HepG2 (cell line): ENCODE measurements around the gene P2RX1. TPM values are rescaled to one million over a fixed set of nuclear protein-coding genes. Genes with fewer than 3 reads are reported as not detected.

Experiments
- ATAC-seq: fragments of 200-7000 bp; cut with Tn5 transposase; 3 replicates; pipeline ENCODE4 v1.9.1; 2020; ENCODE audit warnings: mild to moderate bottlenecking, moderate library complexity
- BruUV-seq: library from RNA; stranded (reverse); fragments of 400-500 nt; replicated peaks from 2 replicates; lab custom pipeline; 2021; lab: Mats Ljungman, UMichigan
- CTCF ChIA-PET: fragments of 300-600 bp; formaldehyde crosslinking; extraction: SDS; loops from one replicate; lab custom pipeline; 2021; ENCODE audit warnings: low total read pairs, inconsistent platforms, low intra/inter-chr PET ratio; lab: Yijun Ruan, JAX
- POLR2A ChIA-PET: fragments of 350-600 bp; sonication (Branson Sonifier 250); formaldehyde crosslinking; loops from one replicate; lab custom pipeline; 2020; ENCODE audit warnings: antibody characterized with exemption, inconsistent platforms; lab: Yijun Ruan, JAX
- DNase-seq: peaks from one replicate; pipeline ENCODE4 v3.0.0-alpha.2; 2015; ENCODE audit warnings: low spot score
- FAIRE-seq: peaks from 3 replicates; lab custom pipeline; 2011; peaks lifted over from hg19 to GRCh38; lab: Jason Lieb, UNC
- H2AFZ ChIP-seq: one replicate; pipeline ENCODE4 v1.6.1; 2011; ENCODE audit warnings: low read length, inconsistent platforms
- H3K27ac ChIP-seq: fragments of 300-600 bp; 3 replicates; pipeline ENCODE4 v1.8.0; 2011; ENCODE audit warnings: mixed run types, mild to moderate bottlenecking, mixed read lengths, low read length, inconsistent platforms; ENCODE audit not compliant: insufficient read depth; ENCODE audit errors: extremely low read length
- H3K27me3 ChIP-seq, 2 experiments: fragments of 200-600 bp in 1 of 2; 2 replicates in 1 of 2; 3 replicates in 1 of 2; pipeline versions ENCODE4 v1.6.0 to v1.8.0; 2011; ENCODE audit warnings: low read length in 2 of 2, mild to moderate bottlenecking in 2 of 2, moderate library complexity in 2 of 2, inconsistent platforms in 1 of 2; ENCODE audit not compliant: insufficient read depth in 2 of 2, control insufficient read depth in 1 of 2
- H3K36me3 ChIP-seq, 2 experiments: fragments of 200-600 bp in 1 of 2; replicated peaks in 1 of 2; 2 replicates in 1 of 2; 3 replicates in 1 of 2; pipeline versions ENCODE4 v1.5.1 to v1.8.0; 2011; ENCODE audit warnings: low read length in 2 of 2, inconsistent platforms in 1 of 2; ENCODE audit not compliant: insufficient read depth in 2 of 2, control insufficient read depth in 1 of 2
- H3K4me1 ChIP-seq: 2 replicates; pipeline ENCODE4 v1.5.1; 2012; ENCODE audit warnings: low read length, inconsistent platforms; ENCODE audit not compliant: insufficient read depth
- H3K4me2 ChIP-seq: 2 replicates; pipeline ENCODE4 v1.6.0; 2011; ENCODE audit warnings: low read depth, low read length, inconsistent platforms
- H3K4me3 ChIP-seq, 3 experiments: fragments of 200-600 bp in 1 of 3; sonication (generic), shearing (Covaris generic) in 1 of 3; replicated peaks in 1 of 3; 2 replicates each; pipeline ENCODE4 v1.5.1; 2011 to 2016; ENCODE audit warnings: low read length in 3 of 3, inconsistent platforms in 2 of 3, low read depth in 2 of 3, mild to moderate bottlenecking in 2 of 3, control low read depth in 1 of 3, mixed read lengths in 1 of 3; ENCODE audit not compliant: insufficient read depth in 1 of 3
- H3K79me2 ChIP-seq: one replicate; pipeline ENCODE4 v1.6.1; 2011; ENCODE audit warnings: low read length, inconsistent platforms; ENCODE audit not compliant: insufficient read depth
- H3K9ac ChIP-seq: 2 replicates; pipeline ENCODE4 v1.6.0; 2011; ENCODE audit warnings: mild to moderate bottlenecking, low read depth, low read length, inconsistent platforms; ENCODE audit not compliant: insufficient read depth
- H3K9me3 ChIP-seq: 2 replicates; pipeline ENCODE4 v1.5.1; 2012; ENCODE audit warnings: mild to moderate bottlenecking, low read length
- H4K20me1 ChIP-seq: 2 replicates; pipeline ENCODE4 v1.6.0; 2011; ENCODE audit warnings: inconsistent platforms, mild to moderate bottlenecking, low read length, moderate library complexity; ENCODE audit not compliant: insufficient read depth
- CAMTA2 ChIP-seq: sonication (generic); formaldehyde crosslinking; IDR thresholded peaks from 2 replicates; pipeline ENCODE4 v1.4.0; 2020; ENCODE audit warnings: mild to moderate bottlenecking, missing genetic modification reagents, borderline replicate concordance
- ETV6 ChIP-seq: sonication (generic); formaldehyde crosslinking; conservative IDR thresholded peaks from 2 replicates; pipeline ENCODE4 v1.4.0; 2020; ENCODE audit warnings: missing genetic modification reagents
- GFI1 ChIP-seq: sonication (generic); formaldehyde crosslinking; IDR thresholded peaks from 2 replicates; pipeline ENCODE4 v1.5.0; 2020; ENCODE audit warnings: missing genetic modification reagents, mild to moderate bottlenecking, borderline replicate concordance
- MTF1 ChIP-seq: sonication (generic); formaldehyde crosslinking; IDR thresholded peaks from 2 replicates; pipeline ENCODE4 v1.5.0; 2020; ENCODE audit warnings: missing genetic modification reagents
- MTF2 ChIP-seq: sonication (generic); formaldehyde crosslinking; IDR thresholded peaks from 2 replicates; pipeline ENCODE4 v1.5.0; 2020; ENCODE audit warnings: missing genetic modification reagents, borderline replicate concordance
- NFYC ChIP-seq: IDR thresholded peaks from 2 replicates; pipeline ENCODE4 v1.6.1; 2016; ENCODE audit warnings: missing genetic modification reagents, missing compliant biosample characterization
- POGK ChIP-seq: sonication (generic); formaldehyde crosslinking; conservative IDR thresholded peaks from 2 replicates; pipeline ENCODE4 v1.8.0; 2022; ENCODE audit warnings: mild to moderate bottlenecking, moderate library complexity, missing genetic modification reagents
- SALL1 ChIP-seq: sonication (generic); formaldehyde crosslinking; IDR thresholded peaks from 2 replicates; pipeline ENCODE4 v1.8.0; 2022; ENCODE audit warnings: mild to moderate bottlenecking, missing genetic modification reagents
- SRSF9 ChIP-seq: fragments of 200-400 bp; formaldehyde crosslinking; IDR thresholded peaks from 2 replicates; pipeline ENCODE4 v1.6.1; 2018; ENCODE audit warnings: borderline replicate concordance, mild to moderate bottlenecking, low read depth, low read length; ENCODE audit not compliant: insufficient read depth, poor library complexity, severe bottlenecking
- SUZ12 ChIP-seq: fragments of 150-350 bp; IDR thresholded peaks from 2 replicates; pipeline ENCODE4 v1.6.1; 2014; ENCODE audit warnings: low read depth, low read length
- ZBTB14 ChIP-seq: sonication (generic); formaldehyde crosslinking; IDR thresholded peaks from 2 replicates; pipeline ENCODE4 v1.4.0; 2020; ENCODE audit warnings: missing genetic modification reagents
- ZFP36L2 ChIP-seq: sonication (generic); formaldehyde crosslinking; IDR thresholded peaks from 2 replicates; pipeline ENCODE4 v1.4.0; 2020; ENCODE audit warnings: missing genetic modification reagents
- ZNF619 ChIP-seq: sonication (generic); formaldehyde crosslinking; IDR thresholded peaks from 2 replicates; pipeline ENCODE4 v1.4.0; 2020; ENCODE audit warnings: mild to moderate bottlenecking, missing genetic modification reagents
- WGBS: methylation state at CpG from one replicate; pipeline ENCODE4 v1.1.6; 2017; ENCODE audit warnings: low lambda C conversion rate; 5-methylcytosine and 5-hydroxymethylcytosine counted together
- in situ Hi-C: cut with HindIII; loops from 2 replicates; pipeline ENCODE4 v1.10.0; 2017; ENCODE audit warnings: low pct_unique_long_range_greater_than_20kb; ENCODE audit not compliant: extremely low pct_ligation_motif_present
- intact Hi-C: fragments of 100-400 bp; cut with micrococcal nuclease; formaldehyde crosslinking; loops from one replicate; pipeline ENCODE4 v1.10.0; 2022; ENCODE audit not compliant: unreplicated experiment
- polyA plus RNA-seq, 8 experiments: library from polyadenylated mRNA; depleted of rRNA in 3 of 8; stranded (reverse) in 7 of 8; unstranded in 1 of 8; fragments of >200 nt; fragmentation: Illumina TruSeq in 4 of 8; extraction: Trizol in 4 of 8; gene quantifications; 2 replicates each; pipeline versions ENCODE4 v1.2.1 to v1.2.3, GENCODE V29; 2011 to 2016; ENCODE audit warnings: low read depth in 4 of 8, missing spikeins in 1 of 8, mixed read lengths in 1 of 8; ENCODE audit not compliant: insufficient read depth in 1 of 8
- total RNA-seq, 5 experiments: library from RNA; depleted of rRNA; stranded (reverse); fragments of >200 nt; fragmentation: Illumina TruSeq; extraction: Trizol; gene quantifications; 2 replicates each; pipeline ENCODE4 v1.2.3, GENCODE V29; 2016; ENCODE audit warnings: low read depth in 1 of 5

P2RX1 gene
- total and polyA plus RNA-seq, 2 of the 13 experiments (the other 11 are each of a cell fraction or from before 2014, with no cell fraction given), result 0.04 to 0.50 TPM

GRCh38 chr17:3921006-3921405 lies 4.7 kb upstream of the P2RX1 start (continued):
- no peak for TF ChIP-seq ETV6
- TF ChIP-seq SUZ12, result no peak
- no peak for TF ChIP-seq NFYC (CRISPR knock-in tag)

- no peaks in the 10 kb centered on the region for H3K9me3 ChIP-seq
- H3K36me3 ChIP-seq, result no peaks in the 10 kb centered on the region
- H2AFZ ChIP-seq, result no peak overlapping the region
- ATAC-seq (no peak), FAIRE-seq (no peak), DNase-seq (no peak)
- no peaks in the 10 kb centered on the region for H4K20me1 ChIP-seq
- TF ChIP-seq CAMTA2 (no peak), ZFP36L2 (CRISPR knock-in tag) (no peak), ZBTB14 (CRISPR knock-in tag) (no peak), MTF1 (CRISPR knock-in tag) (no peak), MTF2 (CRISPR knock-in tag) (no peak), SRSF9 (no peak), GFI1 (no peak), SALL1 (CRISPR knock-in tag) (no peak), POGK (no peak), ZNF619 (no peak)
- H3K27me3 ChIP-seq, result peaks cover 2 to 55% of the 10 kb centered on the region in 2 experiments; a peak in 4 of 5 replicates
- ChIA-PET CTCF (no interaction called here), POLR2A (no interaction called here)
- no peak overlapping the region for H3K9ac ChIP-seq
- in situ Hi-C loops, result loop anchor here (10.0 kb wide), 1 partner anchor 156 kb away; no protein-coding TSS in a partner anchor
- BruUV-seq, result no TSS peak
- H3K27ac ChIP-seq, result no peak overlapping the region
- intact Hi-C loops, result no loop called here
- WGBS, result 33% methylated on average over 3 of the region's 22 CpGs
- no peak overlapping the region for H3K4me2 ChIP-seq
- H3K4me3 ChIP-seq, result no peak overlapping the region
- peaks cover 24% of the 10 kb centered on the region for H3K4me1 ChIP-seq
- no peaks in the 10 kb centered on the region for H3K79me2 ChIP-seq
These were observed 2.9 kb upstream of the P2RX1 start for GRCh38 chr17:3919123-3919624.
